ENCODE data around the gene EPB41L2.

The EPB41L2 gene

DNA sequence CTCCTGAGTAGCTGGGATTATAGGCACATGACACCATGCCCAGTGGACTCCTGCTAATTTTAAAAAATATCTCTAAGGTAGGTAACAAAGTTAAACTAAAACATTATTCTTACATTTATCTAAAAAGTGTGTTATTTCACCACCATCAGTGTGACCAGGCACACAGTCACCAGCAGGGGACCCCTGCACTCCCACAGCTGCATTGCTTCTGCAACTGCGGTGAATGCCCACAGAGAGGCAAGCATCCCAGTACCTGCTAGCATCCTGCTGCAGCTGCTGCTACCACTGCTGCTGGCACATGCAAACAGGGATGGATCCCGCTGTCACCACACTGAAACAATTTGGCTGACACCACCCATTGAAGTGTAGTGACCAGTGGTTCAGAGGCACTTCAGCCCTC is 21.9 kb upstream of the EPB41L2 start:
- no peak for TF ChIP-seq POLR2AphosphoS5 (IDR thresholded peaks at IDR 0.05; ENCODE audit: low read depth, low read length)
- no peak for TF ChIP-seq FOXP2 (optimal IDR thresholded peaks at IDR 0.05; ENCODE audit: borderline replicate concordance, extremely low read depth, extremely low read length, insufficient read depth)
- TF ChIP-seq, protein P1, sequence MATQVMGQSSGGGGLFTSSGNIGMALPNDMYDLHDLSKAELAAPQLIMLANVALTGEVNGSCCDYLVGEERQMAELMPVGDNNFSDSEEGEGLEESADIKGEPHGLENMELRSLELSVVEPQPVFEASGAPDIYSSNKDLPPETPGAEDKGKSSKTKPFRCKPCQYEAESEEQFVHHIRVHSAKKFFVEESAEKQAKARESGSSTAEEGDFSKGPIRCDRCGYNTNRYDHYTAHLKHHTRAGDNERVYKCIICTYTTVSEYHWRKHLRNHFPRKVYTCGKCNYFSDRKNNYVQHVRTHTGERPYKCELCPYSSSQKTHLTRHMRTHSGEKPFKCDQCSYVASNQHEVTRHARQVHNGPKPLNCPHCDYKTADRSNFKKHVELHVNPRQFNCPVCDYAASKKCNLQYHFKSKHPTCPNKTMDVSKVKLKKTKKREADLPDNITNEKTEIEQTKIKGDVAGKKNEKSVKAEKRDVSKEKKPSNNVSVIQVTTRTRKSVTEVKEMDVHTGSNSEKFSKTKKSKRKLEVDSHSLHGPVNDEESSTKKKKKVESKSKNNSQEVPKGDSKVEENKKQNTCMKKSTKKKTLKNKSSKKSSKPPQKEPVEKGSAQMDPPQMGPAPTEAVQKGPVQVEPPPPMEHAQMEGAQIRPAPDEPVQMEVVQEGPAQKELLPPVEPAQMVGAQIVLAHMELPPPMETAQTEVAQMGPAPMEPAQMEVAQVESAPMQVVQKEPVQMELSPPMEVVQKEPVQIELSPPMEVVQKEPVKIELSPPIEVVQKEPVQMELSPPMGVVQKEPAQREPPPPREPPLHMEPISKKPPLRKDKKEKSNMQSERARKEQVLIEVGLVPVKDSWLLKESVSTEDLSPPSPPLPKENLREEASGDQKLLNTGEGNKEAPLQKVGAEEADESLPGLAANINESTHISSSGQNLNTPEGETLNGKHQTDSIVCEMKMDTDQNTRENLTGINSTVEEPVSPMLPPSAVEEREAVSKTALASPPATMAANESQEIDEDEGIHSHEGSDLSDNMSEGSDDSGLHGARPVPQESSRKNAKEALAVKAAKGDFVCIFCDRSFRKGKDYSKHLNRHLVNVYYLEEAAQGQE (IDR thresholded peaks at IDR 0.05; ENCODE audit: insufficient read depth in 1 of 2, low read depth in 2 of 2, low read length in 2 of 2), result no peak
- no peak for TF ChIP-seq SIN3A (IDR thresholded peaks at IDR 0.05; ENCODE audit: borderline replicate concordance, insufficient read depth, low read length)
- no peak for TF ChIP-seq TAF1 (IDR thresholded peaks at IDR 0.05; ENCODE audit: borderline replicate concordance, insufficient read depth, low read length)

DNA sequence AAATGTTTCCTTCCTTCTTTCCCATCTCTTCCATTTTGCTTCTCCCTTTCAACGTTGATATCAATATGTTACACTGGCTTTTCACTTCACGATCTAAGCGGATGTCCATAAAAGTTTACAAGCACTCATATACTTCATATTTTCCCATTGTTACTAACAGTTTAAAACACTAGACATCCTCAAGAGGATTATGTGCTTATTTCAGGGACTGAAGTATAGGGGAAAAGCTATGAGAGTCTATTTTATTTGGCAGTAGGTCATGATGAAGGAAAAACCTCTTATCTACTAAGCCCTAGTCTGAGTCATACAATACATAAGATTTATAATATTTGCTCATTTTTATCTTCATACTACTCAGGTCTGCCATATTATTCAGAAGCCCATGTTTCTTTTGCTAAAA is 20.6 kb upstream of the EPB41L2 start:
- no peak for TF ChIP-seq POLR2AphosphoS5 (IDR thresholded peaks at IDR 0.05; ENCODE audit: low read depth, low read length)
- no peak for TF ChIP-seq FOXP2 (optimal IDR thresholded peaks at IDR 0.05; ENCODE audit: borderline replicate concordance, extremely low read depth, extremely low read length, insufficient read depth)
- TF ChIP-seq, protein P1 (IDR thresholded peaks at IDR 0.05; ENCODE audit: insufficient read depth in 1 of 2, low read depth in 2 of 2, low read length in 2 of 2), result no peak
- TF ChIP-seq SIN3A (IDR thresholded peaks at IDR 0.05; ENCODE audit: borderline replicate concordance, insufficient read depth, low read length), result no peak
- no peak for TF ChIP-seq TAF1 (IDR thresholded peaks at IDR 0.05; ENCODE audit: borderline replicate concordance, insufficient read depth, low read length)

DNA sequence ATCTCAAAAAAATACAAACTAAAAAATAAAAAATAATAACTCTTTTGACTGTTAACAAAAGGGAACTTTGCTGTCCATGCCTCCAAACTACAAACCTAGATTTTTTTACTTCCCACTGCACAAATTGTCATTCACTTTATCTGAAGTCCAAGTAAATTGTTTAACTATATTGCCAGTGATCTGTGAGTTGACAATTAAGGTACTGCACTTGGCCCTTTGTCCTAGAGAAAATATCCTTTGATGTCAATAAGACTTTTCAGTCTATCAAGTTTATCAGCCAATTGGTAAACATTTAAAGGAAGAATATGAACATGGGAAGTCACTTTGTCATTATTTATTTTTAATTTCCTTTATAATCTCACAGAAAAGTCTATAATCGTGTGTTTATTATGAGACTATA is 19.3 kb upstream of the EPB41L2 start:
- TF ChIP-seq SIN3A (IDR thresholded peaks at IDR 0.05; ENCODE audit: borderline replicate concordance, insufficient read depth, low read length), result no peak
- TF ChIP-seq FOXP2 (optimal IDR thresholded peaks at IDR 0.05; ENCODE audit: borderline replicate concordance, extremely low read depth, extremely low read length, insufficient read depth), result no peak
- TF ChIP-seq, protein P1 (IDR thresholded peaks at IDR 0.05; ENCODE audit: insufficient read depth in 1 of 2, low read depth in 2 of 2, low read length in 2 of 2), result no peak
- no peak for TF ChIP-seq POLR2AphosphoS5 (IDR thresholded peaks at IDR 0.05; ENCODE audit: low read depth, low read length)
- no peak for TF ChIP-seq TAF1 (IDR thresholded peaks at IDR 0.05; ENCODE audit: borderline replicate concordance, insufficient read depth, low read length)

DNA sequence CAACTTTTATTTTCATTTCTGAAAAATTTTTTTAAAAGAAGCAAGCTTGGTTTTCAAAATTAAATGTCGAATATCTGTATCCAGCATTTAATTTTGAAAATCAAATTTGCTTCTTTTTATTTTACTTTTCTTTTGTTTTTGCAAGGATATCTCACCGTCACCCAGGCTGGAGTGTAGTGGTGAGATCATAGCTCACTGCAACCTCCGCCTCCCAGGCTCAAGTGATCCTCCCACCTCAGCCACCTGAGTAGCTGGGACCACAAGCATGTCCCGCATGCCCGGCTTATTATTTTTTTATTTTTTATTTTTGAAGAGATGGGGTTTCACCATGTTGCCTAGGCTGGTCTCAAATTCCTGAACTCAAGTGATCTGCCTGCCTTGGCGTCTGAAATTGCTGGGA is 17.0 kb upstream of the EPB41L2 start:
- no peak for TF ChIP-seq FOXP2 (optimal IDR thresholded peaks at IDR 0.05; ENCODE audit: borderline replicate concordance, extremely low read depth, extremely low read length, insufficient read depth)
- TF ChIP-seq TAF1 (IDR thresholded peaks at IDR 0.05; ENCODE audit: borderline replicate concordance, insufficient read depth, low read length), result no peak
- no peak for TF ChIP-seq POLR2AphosphoS5 (IDR thresholded peaks at IDR 0.05; ENCODE audit: low read depth, low read length)
- TF ChIP-seq, protein P1 (IDR thresholded peaks at IDR 0.05; ENCODE audit: insufficient read depth in 1 of 2, low read depth in 2 of 2, low read length in 2 of 2), result no peak
- no peak for TF ChIP-seq SIN3A (IDR thresholded peaks at IDR 0.05; ENCODE audit: borderline replicate concordance, insufficient read depth, low read length)

DNA sequence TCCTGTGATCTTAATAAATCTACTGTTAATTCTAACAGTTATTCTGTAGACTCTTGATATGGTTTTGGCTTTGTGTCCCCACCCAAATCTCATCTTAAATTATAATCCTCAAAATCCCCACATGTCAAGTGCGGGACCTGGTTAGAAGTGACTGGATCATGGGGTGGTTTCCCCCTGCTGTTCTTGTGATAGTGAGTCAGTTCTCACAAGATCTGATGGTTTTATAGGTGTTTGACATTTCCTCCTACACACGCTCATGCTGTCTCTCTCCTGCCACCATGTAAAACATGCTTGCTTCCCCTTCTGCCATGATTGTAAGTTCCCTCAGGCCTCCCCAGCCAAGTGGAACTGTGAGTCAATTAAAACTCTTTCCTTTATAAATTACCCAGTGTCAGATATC is 10.5 kb upstream of the EPB41L2 start:
- TF ChIP-seq POLR2AphosphoS5 (IDR thresholded peaks at IDR 0.05; ENCODE audit: low read depth, low read length), result no peak
- TF ChIP-seq FOXP2 (optimal IDR thresholded peaks at IDR 0.05; ENCODE audit: borderline replicate concordance, extremely low read depth, extremely low read length, insufficient read depth), result no peak
- TF ChIP-seq, protein P1 (IDR thresholded peaks at IDR 0.05; ENCODE audit: insufficient read depth in 1 of 2, low read depth in 2 of 2, low read length in 2 of 2), result no peak
- no peak for TF ChIP-seq TAF1 (IDR thresholded peaks at IDR 0.05; ENCODE audit: borderline replicate concordance, insufficient read depth, low read length)
- TF ChIP-seq SIN3A (IDR thresholded peaks at IDR 0.05; ENCODE audit: borderline replicate concordance, insufficient read depth, low read length), result no peak
